Heart left ventricle (tissue), 16 donors: ENCODE measurements around the gene ADI1. TPM values are rescaled to one million over a fixed set of nuclear protein-coding genes. Genes with fewer than 3 reads are reported as not detected.
A peak's percentile ranks its signal among the peaks of the same experiment; 100 is the strongest.

Source experiments
- ATAC-seq, 4 donors: fragments of 200-7000 bp; cut with Tn5 transposase; one replicate each; pipeline ENCODE4 v1.9.1; 2020 to 2022; ENCODE audit warnings: moderate library complexity in 4 of 4, mild to moderate bottlenecking in 3 of 4, moderate number of reproducible peaks in 1 of 4
- DNase-seq, 5 donors: peaks; one replicate each; pipeline ENCODE4 v3.0.0-alpha.2; 2020
- H3K27ac ChIP-seq, 12 donors: fragments of 200-600 bp; sonication (generic) in 4 of 12; one replicate each; pipeline versions ENCODE4 v1.5.0 to v1.8.0; 2016 to 2022; ENCODE audit warnings: mild to moderate bottlenecking in 2 of 12
- H3K27me3 ChIP-seq, 9 donors: fragments of 200-600 bp; sonication (generic) in 2 of 9; one replicate each; pipeline versions ENCODE4 v1.5.1 to v1.8.0; 2016 to 2022; ENCODE audit warnings: mild to moderate bottlenecking in 3 of 9
- H3K36me3 ChIP-seq, 9 donors: fragments of 200-600 bp; sonication (generic) in 2 of 9; one replicate each; pipeline versions ENCODE4 v1.5.0 to v1.8.0; 2018 to 2022; ENCODE audit warnings: mild to moderate bottlenecking in 2 of 9
- H3K4me1 ChIP-seq, 12 donors: fragments of 200-600 bp; sonication (generic) in 4 of 12; one replicate each; pipeline versions ENCODE4 v1.5.0 to v1.8.0; 2016 to 2022; ENCODE audit warnings: mild to moderate bottlenecking in 3 of 12
- H3K4me3 ChIP-seq, 12 donors: fragments of 200-600 bp; sonication (generic) in 4 of 12; one replicate each; pipeline versions ENCODE4 v1.5.0 to v1.8.0; 2017 to 2022; ENCODE audit warnings: mild to moderate bottlenecking in 9 of 12, moderate library complexity in 4 of 12
- H3K9me3 ChIP-seq, 12 donors: fragments of 200-600 bp; sonication (generic) in 4 of 12; one replicate each; pipeline versions ENCODE4 v1.5.0 to v1.8.0; 2016 to 2022; ENCODE audit warnings: mild to moderate bottlenecking in 1 of 12
- POLR2A ChIP-seq, 2 donors: fragments of 450-650 bp; IDR thresholded peaks; one replicate each; pipeline ENCODE4 v1.6.1; 2017; ENCODE audit warnings: antibody characterized with exemption in 2 of 2, mild to moderate bottlenecking in 2 of 2, moderate library complexity in 2 of 2
- WGBS, 4 donors: extraction: QIAGEN DNeasy Blood & Tissue Kit in 2 of 4; methylation state at CpG; one replicate each; pipeline versions ENCODE4 v1.1.5 to v1.1.7; 2013 to 2018; 5-methylcytosine and 5-hydroxymethylcytosine counted together
- intact Hi-C, 10 donors: fragments of 100-400 bp; cut with DNase I; formaldehyde crosslinking; loops; one replicate each; pipeline versions ENCODE4 v1.11.1 to v1.14.2; 2022
- polyA plus RNA-seq, 2 donors: library from polyadenylated mRNA; stranded (reverse); fragments of 200-250 nt; gene quantifications; one replicate each; pipeline ENCODE4 v1.2.3, GENCODE V29; 2013
- total RNA-seq, 9 donors: library from RNA; depleted of rRNA in 2 of 9; stranded (reverse); fragments of >200 nt in 2 of 9; fragmentation: NEBNext Ultra II Directional in 3 of 9; extraction: Animal tissue kit (Norgen Biotek cat#: 25700) in 3 of 9; gene quantifications; one replicate each; pipeline versions ENCODE4 v1.1.0 to v1.2.4, GENCODE V29; 2016 to 2023
- TF ChIP-seq, protein P1 (sequence below), 12 donors: fragments of 200-600 bp; sonication (generic) in 4 of 12; IDR thresholded peaks; one replicate each; pipeline versions ENCODE4 v1.5.0 to v1.8.0; 2018 to 2022; ENCODE audit warnings: antibody characterized with exemption in 12 of 12, mild to moderate bottlenecking in 5 of 12
- donor health status: ischemic (EF 13 %, LVEDD 7.1; RV severe dilation, severe dysfunction).
- donor health status: healthy with polysubstance abuse.
- donor health status: DM: no; HTN: yes; CAD: no.
- donor health status: DM: no; HTN: no; CAD: no.
- donor health status: ischemic (EF 25% LVEDD 6.9; RV normal size, moderate dysfunction).
- donor health status: ischemic (EF 25% LVEDD 5.7; RV mildly dilated, moderate dysfunction).
- donor health status: healthy.
- donor health status: DM: yes; HTN: yes; CAD: no.
- donor health status: ischemic (EF 35%, LVEDD 5.7; RV mildly dilated, moderate dysfunction).
- donor health status: nonischemic (EF 11% LVEDD 7.7; RV severe dilation, severe dysfunction).
- donor health status: DM: yes; HTN: yes; CAD: no.
- donor health status: PGD.
- donor health status: ischemic (EF 29% LVEDD 5.4; RV normal size, mild dysfunction).
- donor health status: nonischemic (EF 23%, LVEDD 6.1; RV moderate dilation, normal function).

ADI1 gene
- total and polyA plus RNA-seq, 11 donors = 69.2 to 200 (median 166) TPM

DNA sequence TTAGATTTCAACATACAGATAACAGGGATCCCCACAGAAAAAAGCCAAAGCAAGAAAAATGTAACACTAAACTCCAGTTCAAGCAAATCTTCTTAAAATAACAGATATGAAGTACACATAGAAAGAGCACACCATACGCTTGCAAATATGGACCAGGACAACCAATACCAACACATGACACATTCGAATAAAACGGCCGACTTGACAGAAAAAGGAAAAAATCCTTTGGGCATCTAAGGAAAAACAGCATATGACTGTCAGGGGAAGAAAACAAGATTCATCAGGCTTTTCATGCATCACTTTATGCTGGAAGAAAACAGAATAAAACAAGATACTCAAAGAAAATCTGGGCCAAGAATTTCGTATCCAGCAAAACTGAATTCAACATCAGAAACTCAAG lies 22.8 kb upstream of the ADI1 start:
- no peak for ATAC-seq
- H3K27ac ChIP-seq = peak overlapping the region in 2 of 12 donors; percentile 42 to 81

GRCh38 chr2:3539836-3540235 lies 20.5 kb upstream of the ADI1 start:
- 87 to 88% (median 87%) methylated on average over 9 of the region's 9 CpGs for WGBS, 4 donors
- TF ChIP-seq, protein P1, sequence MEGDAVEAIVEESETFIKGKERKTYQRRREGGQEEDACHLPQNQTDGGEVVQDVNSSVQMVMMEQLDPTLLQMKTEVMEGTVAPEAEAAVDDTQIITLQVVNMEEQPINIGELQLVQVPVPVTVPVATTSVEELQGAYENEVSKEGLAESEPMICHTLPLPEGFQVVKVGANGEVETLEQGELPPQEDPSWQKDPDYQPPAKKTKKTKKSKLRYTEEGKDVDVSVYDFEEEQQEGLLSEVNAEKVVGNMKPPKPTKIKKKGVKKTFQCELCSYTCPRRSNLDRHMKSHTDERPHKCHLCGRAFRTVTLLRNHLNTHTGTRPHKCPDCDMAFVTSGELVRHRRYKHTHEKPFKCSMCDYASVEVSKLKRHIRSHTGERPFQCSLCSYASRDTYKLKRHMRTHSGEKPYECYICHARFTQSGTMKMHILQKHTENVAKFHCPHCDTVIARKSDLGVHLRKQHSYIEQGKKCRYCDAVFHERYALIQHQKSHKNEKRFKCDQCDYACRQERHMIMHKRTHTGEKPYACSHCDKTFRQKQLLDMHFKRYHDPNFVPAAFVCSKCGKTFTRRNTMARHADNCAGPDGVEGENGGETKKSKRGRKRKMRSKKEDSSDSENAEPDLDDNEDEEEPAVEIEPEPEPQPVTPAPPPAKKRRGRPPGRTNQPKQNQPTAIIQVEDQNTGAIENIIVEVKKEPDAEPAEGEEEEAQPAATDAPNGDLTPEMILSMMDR (IDR thresholded peaks at IDR 0.05) = no peak
- TF ChIP-seq POLR2A (IDR thresholded peaks at IDR 0.05) = no peak
- intact Hi-C loops = loop anchor here in 3 of 10 donors (5.0 kb wide), 2 partner anchors 73 to 112 kb away; no protein-coding TSS in a partner anchor

More for the DNA sequence above, 22.8 kb upstream of the ADI1 start:
- no peaks in the 10 kb centered on the region for H3K27me3 ChIP-seq
- no peak for DNase-seq
- TF ChIP-seq, protein P1 (IDR thresholded peaks at IDR 0.05) = no peak
- TF ChIP-seq POLR2A (IDR thresholded peaks at IDR 0.05) = no peak
- no peak overlapping the region for H3K4me3 ChIP-seq
- intact Hi-C loops = no loop called here
- WGBS, 4 donors = 92 to 97% (median 93%) methylated on average over 5 of the region's 5 CpGs
- H3K36me3 ChIP-seq = peaks cover 0 to 84% (median 69%) of the 10 kb centered on the region in 9 donors
- H3K4me1 ChIP-seq = peaks cover 0 to 10% (median 0%) of the 10 kb centered on the region in 12 donors
- no peaks in the 10 kb centered on the region for H3K9me3 ChIP-seq

GRCh38 chr2:3536682-3537632 lies 17.6 kb upstream of the ADI1 start:
- intact Hi-C loops = loop anchor here in 3 of 10 donors (5.0 kb wide), 2 partner anchors 70 to 115 kb away; no protein-coding TSS in a partner anchor
- peak in 3 of 5 donors; percentile 55 to 73 (median 61) for DNase-seq
- peak; percentile 32 to 56 (median 52) for ATAC-seq
- Histone ChIP-seq H3K4me1 (peaks cover 2 to 33% (median 18%) of the 10 kb centered on the region in 12 donors), H3K4me3 (peak overlapping the region; percentile 15 to 65 (median 47)), H3K27me3 (no peaks in the 10 kb centered on the region), H3K27ac (peak overlapping the region; percentile 85 to 97 (median 92)), H3K9me3 (no peaks in the 10 kb centered on the region), H3K36me3 (peaks cover 0 to 39% (median 30%) of the 10 kb centered on the region in 9 donors)
- TF ChIP-seq, protein P1 (IDR thresholded peaks at IDR 0.05) = peak in 11 of 12 donors; percentile 9 to 66 (median 34)
- no peak for TF ChIP-seq POLR2A (IDR thresholded peaks at IDR 0.05)
- 56 to 61% (median 58%) methylated on average over 16 of the region's 16 CpGs for WGBS, 4 donors

More at GRCh38 chr2:3539836-3540235, 20.5 kb upstream of the ADI1 start:
- Histone ChIP-seq H3K27ac (no peak overlapping the region), H3K4me3 (no peak overlapping the region), H3K36me3 (peaks cover 0 to 61% (median 46%) of the 10 kb centered on the region in 9 donors), H3K9me3 (no peaks in the 10 kb centered on the region), H3K27me3 (no peaks in the 10 kb centered on the region), H3K4me1 (peaks cover 2 to 31% (median 20%) of the 10 kb centered on the region in 12 donors)
- ATAC-seq (no peak), DNase-seq (no peak)
